H1 (cell line): Measurements from ENCODE around the gene PGBD5. TPM values are rescaled to one million over a fixed set of nuclear protein-coding genes. Genes with fewer than 3 reads are reported as not detected.

Experiments
- ATF3 ChIP-seq: IDR thresholded peaks from 2 replicates; pipeline ENCODE4 v1.6.1; 2011; ENCODE audit warnings: low read depth, mild to moderate bottlenecking, low read length; ENCODE audit not compliant: insufficient read depth
- CHD7 ChIP-seq: fragments of 300-600 bp; sonication (generic); IDR thresholded peaks from 2 replicates; pipeline ENCODE4 v1.7.1; 2012; ENCODE audit warnings: low read length, moderate library complexity, mild to moderate bottlenecking, inconsistent platforms; ENCODE audit not compliant: insufficient replicate concordance
- FOSL1 ChIP-seq: IDR thresholded peaks from 2 replicates; pipeline ENCODE4 v1.6.1; 2011; ENCODE audit warnings: mild to moderate bottlenecking, low read depth, low read length, moderate library complexity; ENCODE audit not compliant: insufficient read depth
- NRF1 ChIP-seq: IDR thresholded peaks from 2 replicates; pipeline ENCODE4 v1.6.1; 2011; ENCODE audit warnings: mild to moderate bottlenecking, low read depth, low read length, improper control_type of control experiment
- PHF8 ChIP-seq: fragments of 200-600 bp; sonication (generic); conservative IDR thresholded peaks from 2 replicates; pipeline ENCODE4 v1.7.1; 2012; ENCODE audit warnings: low read depth, mild to moderate bottlenecking, inconsistent platforms, low read length, moderate library complexity
- SIN3A ChIP-seq, 2 experiments: IDR thresholded peaks in 1 of 2; conservative IDR thresholded peaks in 1 of 2; 2 replicates each; pipeline ENCODE4 v1.6.1; 2011 to 2012; ENCODE audit warnings: low read length in 2 of 2, improper control_type of control experiment in 1 of 2, low read depth in 1 of 2, mild to moderate bottlenecking in 1 of 2
- SIRT6 ChIP-seq: IDR thresholded peaks from one replicate; pipeline ENCODE4 v1.7.1; 2012; ENCODE audit warnings: low read length, inconsistent platforms
- SIX5 ChIP-seq: IDR thresholded peaks from 2 replicates; pipeline ENCODE4 v1.6.1; 2011; ENCODE audit warnings: mild to moderate bottlenecking, low read depth, low read length
- SP2 ChIP-seq: IDR thresholded peaks from 2 replicates; pipeline ENCODE4 v1.6.1; 2012; ENCODE audit warnings: mild to moderate bottlenecking, low read length, inconsistent platforms
- TAF1 ChIP-seq: IDR thresholded peaks from 2 replicates; pipeline ENCODE4 v1.6.1; 2011; ENCODE audit warnings: mild to moderate bottlenecking, low read depth, low read length
- polyA plus RNA-seq, 7 experiments: library from polyadenylated mRNA; depleted of rRNA in 3 of 7; stranded (reverse) in 5 of 7; unstranded in 2 of 7; fragments of >200 nt in 5 of 7; fragments of 200-250 nt in 2 of 7; gene quantifications; 1 replicate in 5 of 7; 2 replicates in 1 of 7; 4 replicates in 1 of 7; pipeline versions ENCODE4 v1.2.1 to v1.2.3, GENCODE V29; 2011 to 2013; ENCODE audit warnings: missing spikeins in 2 of 7, mixed read lengths in 2 of 7
- total RNA-seq: library from RNA; stranded (reverse); fragmentation: NEBNext Ultra II Directional; extraction: Animal tissue kit (Norgen Biotek cat#: 25700); gene quantifications from 2 replicates; pipeline ENCODE4 v1.2.1, GENCODE V29; 2021

The PGBD5 gene
- total and polyA plus RNA-seq, 2 of the 8 experiments (the other 6 are each of a cell fraction or from before 2014, with no cell fraction given): 16.3 to 18.4 TPM

DNA sequence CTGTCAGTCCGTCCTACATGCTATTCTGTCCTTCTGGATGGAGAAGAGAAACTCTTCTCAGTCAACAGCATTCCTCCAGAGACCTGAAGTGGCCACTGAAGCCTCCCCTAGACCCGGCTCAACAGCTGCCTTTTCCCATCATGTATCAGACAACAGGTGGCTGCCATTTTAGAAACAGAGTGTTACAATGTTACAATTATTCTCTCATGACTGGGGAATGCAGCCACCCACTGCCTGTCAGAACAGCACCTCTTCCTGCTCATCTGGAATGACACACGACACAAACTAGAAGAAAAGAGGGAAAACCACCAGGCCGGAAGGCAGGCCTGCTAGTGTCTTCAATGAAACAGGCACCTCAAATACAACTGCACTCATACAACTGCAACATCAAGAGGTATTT is 105.3 kb downstream of the PGBD5 start (continued):
- TF ChIP-seq CHD7: no peak
- no peak for TF ChIP-seq SIRT6
- TF ChIP-seq TAF1: no peak
- TF ChIP-seq ATF3: no peak
- no peak for TF ChIP-seq NRF1
- TF ChIP-seq FOSL1: no peak
- TF ChIP-seq SIX5: no peak
- TF ChIP-seq PHF8: no peak
- TF ChIP-seq SP2: no peak
- TF ChIP-seq SIN3A (conservative IDR thresholded peaks at IDR 0.05 in 1 of 2, IDR thresholded peaks at IDR 0.05 in 1 of 2; ENCODE audit: low read depth in 1 of 2, low read length in 2 of 2): no peak
